Osteoblast (primary cell): Measurements from ENCODE around the gene CDH11. TPM values are rescaled to one million over a fixed set of nuclear protein-coding genes. Genes with fewer than 3 reads are reported as not detected.
A peak's percentile ranks its signal among the peaks of the same experiment; 100 is the strongest.

Experiments used
- DNase-seq: peaks from one replicate; pipeline ENCODE4 v3.0.0; 2011; ENCODE audit warnings: low spot score, mixed read lengths; ENCODE audit not compliant: insufficient read length; ENCODE audit errors: missing footprints
- H2AFZ ChIP-seq: 2 replicates; pipeline ENCODE4 v1.6.0; 2011; ENCODE audit warnings: mild to moderate bottlenecking, low read length
- H3K27ac ChIP-seq: 2 replicates; pipeline ENCODE4 v1.5.1; 2011; ENCODE audit warnings: mild to moderate bottlenecking, low read depth, low read length, moderate library complexity
- H3K27me3 ChIP-seq: 2 replicates; pipeline ENCODE4 v1.6.0; 2012; ENCODE audit warnings: mild to moderate bottlenecking, control low read depth, inconsistent platforms, low read length, moderate library complexity; ENCODE audit not compliant: insufficient read depth
- H3K36me3 ChIP-seq: 2 replicates; pipeline ENCODE4 v1.5.1; 2011; ENCODE audit warnings: mild to moderate bottlenecking, low read length, control low read depth, moderate library complexity; ENCODE audit not compliant: insufficient read depth
- H3K4me1 ChIP-seq: 2 replicates; pipeline ENCODE4 v1.5.1; 2011; ENCODE audit warnings: mild to moderate bottlenecking, low read length, control low read depth, moderate library complexity; ENCODE audit not compliant: insufficient read depth
- H3K4me2 ChIP-seq: 2 replicates; pipeline ENCODE4 v1.6.0; 2011; ENCODE audit warnings: mild to moderate bottlenecking, low read length; ENCODE audit not compliant: insufficient read depth
- H3K4me3 ChIP-seq: fragments of 200-600 bp; sonication (generic); 3 replicates; pipeline ENCODE4 v1.5.1; 2012; ENCODE audit warnings: mild to moderate bottlenecking, low read length, inconsistent platforms; ENCODE audit not compliant: insufficient read depth
- H3K79me2 ChIP-seq: 2 replicates; pipeline ENCODE4 v1.6.0; 2012; ENCODE audit warnings: mild to moderate bottlenecking, low read length, control low read depth, inconsistent platforms; ENCODE audit not compliant: insufficient read depth
- H3K9me3 ChIP-seq: 2 replicates; pipeline ENCODE4 v1.5.1; 2011; ENCODE audit warnings: low read depth, low read length, control low read depth
- H4K20me1 ChIP-seq: 2 replicates; pipeline ENCODE4 v1.6.0; 2012; ENCODE audit warnings: mild to moderate bottlenecking, low read length, control low read depth; ENCODE audit not compliant: insufficient read depth
- total RNA-seq: library from RNA; depleted of rRNA; stranded (reverse); fragments of >200 nt; gene quantifications from 2 replicates; pipeline ENCODE4 v1.2.3, GENCODE V29; 2012
- TF ChIP-seq, protein P1 (sequence below): IDR thresholded peaks from 2 replicates; pipeline ENCODE4 v1.5.1; 2011; ENCODE audit warnings: mild to moderate bottlenecking, low read depth, low read length, moderate library complexity; ENCODE audit errors: extremely low read depth

The CDH11 gene
- total RNA-seq, 1 donor = 1,116 TPM

DNA sequence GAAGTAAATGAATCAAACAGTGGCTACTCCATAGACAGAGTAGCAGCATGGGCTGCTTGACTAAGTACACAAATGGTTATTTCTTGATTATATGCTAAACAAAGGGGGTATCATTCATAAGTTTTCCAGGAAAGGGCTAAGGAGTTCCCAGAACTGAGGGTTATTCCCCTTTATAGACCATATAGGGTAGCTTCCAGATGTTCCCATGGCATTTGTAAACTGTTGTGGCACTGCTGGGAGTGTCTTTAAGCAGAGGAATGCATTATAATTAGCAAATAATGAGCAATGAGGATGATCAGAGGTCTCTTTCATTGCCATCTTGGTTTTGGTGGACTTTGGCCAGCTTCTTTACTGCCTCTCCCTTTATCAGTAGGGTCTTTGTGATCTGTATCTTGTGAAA lies 105.1 kb downstream of the CDH11 start:
- peaks cover 55% of the 10 kb centered on the region for H4K20me1 ChIP-seq
- no peaks in the 10 kb centered on the region for H3K9me3 ChIP-seq
- peaks cover 11% of the 10 kb centered on the region for H3K36me3 ChIP-seq
- H3K4me2 ChIP-seq = no peak overlapping the region
- no peak overlapping the region for H3K27ac ChIP-seq
- TF ChIP-seq, protein P1, sequence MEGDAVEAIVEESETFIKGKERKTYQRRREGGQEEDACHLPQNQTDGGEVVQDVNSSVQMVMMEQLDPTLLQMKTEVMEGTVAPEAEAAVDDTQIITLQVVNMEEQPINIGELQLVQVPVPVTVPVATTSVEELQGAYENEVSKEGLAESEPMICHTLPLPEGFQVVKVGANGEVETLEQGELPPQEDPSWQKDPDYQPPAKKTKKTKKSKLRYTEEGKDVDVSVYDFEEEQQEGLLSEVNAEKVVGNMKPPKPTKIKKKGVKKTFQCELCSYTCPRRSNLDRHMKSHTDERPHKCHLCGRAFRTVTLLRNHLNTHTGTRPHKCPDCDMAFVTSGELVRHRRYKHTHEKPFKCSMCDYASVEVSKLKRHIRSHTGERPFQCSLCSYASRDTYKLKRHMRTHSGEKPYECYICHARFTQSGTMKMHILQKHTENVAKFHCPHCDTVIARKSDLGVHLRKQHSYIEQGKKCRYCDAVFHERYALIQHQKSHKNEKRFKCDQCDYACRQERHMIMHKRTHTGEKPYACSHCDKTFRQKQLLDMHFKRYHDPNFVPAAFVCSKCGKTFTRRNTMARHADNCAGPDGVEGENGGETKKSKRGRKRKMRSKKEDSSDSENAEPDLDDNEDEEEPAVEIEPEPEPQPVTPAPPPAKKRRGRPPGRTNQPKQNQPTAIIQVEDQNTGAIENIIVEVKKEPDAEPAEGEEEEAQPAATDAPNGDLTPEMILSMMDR = no peak
- H3K79me2 ChIP-seq = peaks cover 77% of the 10 kb centered on the region
- no peak overlapping the region for H3K4me3 ChIP-seq
- DNase-seq = no peak
- H2AFZ ChIP-seq = no peak overlapping the region
- peaks cover 16% of the 10 kb centered on the region for H3K4me1 ChIP-seq
- no peaks in the 10 kb centered on the region for H3K27me3 ChIP-seq

DNA sequence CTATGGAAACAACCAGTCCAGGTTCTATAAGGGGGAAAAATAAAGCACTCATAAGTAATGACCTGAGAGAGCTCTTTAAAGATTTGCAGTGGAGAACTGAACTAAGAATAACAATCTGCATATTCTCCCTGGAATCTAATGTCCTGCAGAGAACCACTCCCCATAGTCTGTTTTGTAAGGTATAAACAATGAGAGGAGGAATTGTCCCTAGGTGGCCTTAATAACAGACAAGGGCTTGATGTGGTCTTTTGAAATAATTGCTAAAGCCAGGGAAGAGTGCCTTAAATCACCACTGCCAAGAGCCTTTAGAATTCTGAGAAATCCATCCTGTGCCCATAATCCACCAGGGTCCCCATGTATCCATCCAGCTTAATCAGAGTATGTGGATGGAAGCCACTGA lies 106.3 kb downstream of the CDH11 start:
- peaks cover 52% of the 10 kb centered on the region for H4K20me1 ChIP-seq
- H3K79me2 ChIP-seq = peaks cover 74% of the 10 kb centered on the region
- H2AFZ ChIP-seq = no peak overlapping the region
- H3K36me3 ChIP-seq = peaks cover 14% of the 10 kb centered on the region
- H3K27ac ChIP-seq = no peak overlapping the region
- no peak overlapping the region for H3K4me3 ChIP-seq
- no peak for DNase-seq
- H3K4me1 ChIP-seq = peaks cover 18% of the 10 kb centered on the region
- H3K27me3 ChIP-seq = no peaks in the 10 kb centered on the region
- no peak overlapping the region for H3K4me2 ChIP-seq
- H3K9me3 ChIP-seq = no peaks in the 10 kb centered on the region
- TF ChIP-seq, protein P1 = no peak

DNA sequence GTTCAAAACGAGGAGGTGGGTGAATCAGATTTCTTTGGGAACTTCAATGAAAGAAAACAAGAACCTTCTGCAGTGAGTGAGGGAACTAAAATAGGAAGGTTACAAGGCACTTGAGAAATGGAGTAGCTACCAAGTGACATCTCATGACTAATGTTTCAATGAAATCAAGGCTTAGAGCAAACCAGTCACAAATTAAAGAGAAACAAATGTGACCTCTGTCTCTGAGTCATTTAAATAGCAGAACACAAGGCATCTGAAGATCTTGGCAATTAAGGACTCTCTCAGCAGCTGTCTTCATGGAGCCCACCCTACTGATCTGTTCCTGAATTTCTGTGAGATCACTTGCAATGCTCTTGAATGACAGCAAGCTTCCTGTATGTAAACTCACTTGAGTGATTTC lies 109.5 kb downstream of the CDH11 start:
- peaks cover 78% of the 10 kb centered on the region for H3K79me2 ChIP-seq

DNA sequence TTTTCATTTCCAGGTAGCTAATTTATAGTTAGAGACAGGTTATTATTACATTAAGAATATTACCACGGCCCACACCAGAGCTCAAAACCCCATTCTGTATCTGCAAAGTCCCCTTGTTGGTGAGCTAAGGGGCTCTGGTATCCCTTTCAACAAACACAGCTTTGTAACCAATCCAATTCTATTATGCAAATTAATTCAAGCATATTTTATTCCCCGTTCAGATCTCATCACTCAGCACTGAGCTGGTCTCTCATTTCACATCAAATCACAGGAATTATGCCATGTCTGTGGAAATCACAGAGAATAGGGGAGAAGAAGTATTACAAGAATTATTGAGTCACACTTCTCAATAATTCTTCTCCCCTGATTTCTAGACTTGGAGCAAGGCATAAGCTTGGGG lies 111.7 kb downstream of the CDH11 start:
- Histone ChIP-seq H3K4me2 (no peak overlapping the region), H3K9me3 (no peaks in the 10 kb centered on the region), H4K20me1 (peaks cover 53% of the 10 kb centered on the region), H3K4me3 (no peak overlapping the region), H3K36me3 (peaks cover 31% of the 10 kb centered on the region), H3K27me3 (no peaks in the 10 kb centered on the region), H3K79me2 (peaks cover 79% of the 10 kb centered on the region), H3K27ac (no peak overlapping the region), H2AFZ (no peak overlapping the region), H3K4me1 (peaks cover 24% of the 10 kb centered on the region)
- TF ChIP-seq, protein P1 = no peak
- DNase-seq = no peak

More for the DNA sequence above, 109.5 kb downstream of the CDH11 start:
- H2AFZ ChIP-seq = no peak overlapping the region
- no peak overlapping the region for H3K4me2 ChIP-seq
- peak overlapping the region; percentile 43 for H3K27ac ChIP-seq
- H3K27me3 ChIP-seq = no peaks in the 10 kb centered on the region
- H3K4me3 ChIP-seq = no peak overlapping the region
- DNase-seq = no peak
- H3K4me1 ChIP-seq = peaks cover 24% of the 10 kb centered on the region
- peaks cover 18% of the 10 kb centered on the region for H3K36me3 ChIP-seq
- H3K9me3 ChIP-seq = no peaks in the 10 kb centered on the region
- TF ChIP-seq, protein P1 = no peak
- H4K20me1 ChIP-seq = peaks cover 56% of the 10 kb centered on the region
